H1 (cell line): ENCODE data around the gene ACP2. TPM values are rescaled to one million over a fixed set of nuclear protein-coding genes. Genes with fewer than 3 reads are reported as not detected.

Experiments
- CTCF ChIA-PET: fragments of 300-600 bp; sonication (Branson Sonifier 250); formaldehyde crosslinking; loops from one replicate; lab custom pipeline; 2021; ENCODE audit not compliant: partially characterized antibody; lab: Charles Lee
- POLR2A ChIA-PET: fragments of 300-600 bp; sonication (Branson Sonifier 250); formaldehyde crosslinking; loops from one replicate; lab custom pipeline; 2021; ENCODE audit warnings: inconsistent platforms; ENCODE audit not compliant: partially characterized antibody; lab: Charles Lee
- DNase-seq, 2 experiments: peaks; one replicate each; pipeline versions ENCODE4 v3.0.0 to v3.0.0-alpha.2; 2010 to 2022; ENCODE audit warnings: low spot score in 2 of 2, low read depth in 1 of 2, mixed read lengths in 1 of 2
- FAIRE-seq: peaks from 2 replicates; lab custom pipeline; 2011; peaks lifted over from hg19 to GRCh38; lab: Jason Lieb, UNC
- H2AFZ ChIP-seq: 2 replicates; pipeline ENCODE4 v1.8.1; 2012; ENCODE audit warnings: low read length, inconsistent platforms
- H2AK5ac ChIP-seq: 2 replicates; pipeline ENCODE4 v1.6.1; 2013; ENCODE audit warnings: low read depth, low read length
- H2BK120ac ChIP-seq: replicated peaks from 2 replicates; pipeline ENCODE3; 2013; ENCODE audit warnings: low read depth, low read length, inconsistent platforms
- H2BK12ac ChIP-seq: 2 replicates; pipeline ENCODE4 v1.6.1; 2013; ENCODE audit warnings: low read depth, low read length
- H2BK15ac ChIP-seq: 2 replicates; pipeline ENCODE4 v1.6.1; 2013; ENCODE audit warnings: low read length
- H2BK20ac ChIP-seq: 2 replicates; pipeline ENCODE4 v1.6.1; 2013; ENCODE audit warnings: low read length
- H2BK5ac ChIP-seq: 2 replicates; pipeline ENCODE4 v1.6.1; 2013; ENCODE audit warnings: low read depth, low read length
- H3K14ac ChIP-seq: 2 replicates; pipeline ENCODE4 v1.6.1; 2013; ENCODE audit warnings: inconsistent platforms; ENCODE audit not compliant: insufficient read length
- H3K18ac ChIP-seq: 2 replicates; pipeline ENCODE4 v1.6.1; 2013; ENCODE audit warnings: low read length; ENCODE audit errors: extremely low read depth
- H3K23ac ChIP-seq: 2 replicates; pipeline ENCODE4 v1.6.1; 2013; ENCODE audit warnings: inconsistent platforms; ENCODE audit not compliant: insufficient read length
- H3K23me2 ChIP-seq: 2 replicates; pipeline ENCODE4 v1.6.1; 2013; ENCODE audit warnings: low read depth, low read length
- H3K27ac ChIP-seq: 2 replicates; pipeline ENCODE4 v1.6.1; 2011; ENCODE audit warnings: low read depth, low read length, inconsistent platforms
- H3K27me3 ChIP-seq, 4 experiments: replicated peaks in 1 of 4; 1 replicate in 1 of 4; 2 replicates in 3 of 4; pipeline versions ENCODE4 v1.6.1 to v1.8.1; 2011 to 2013; ENCODE audit warnings: low read length in 3 of 4, mild to moderate bottlenecking in 3 of 4, inconsistent platforms in 2 of 4, mixed read lengths in 2 of 4, moderate library complexity in 1 of 4; ENCODE audit not compliant: control insufficient read depth in 3 of 4, insufficient read depth in 3 of 4; ENCODE audit errors: extremely low read depth in 1 of 4
- H3K36me3 ChIP-seq, 4 experiments: 2 replicates each; pipeline versions ENCODE4 v1.6.1 to v1.8.1; 2011 to 2013; ENCODE audit warnings: mild to moderate bottlenecking in 4 of 4, low read length in 3 of 4, moderate library complexity in 2 of 4, control low read depth in 1 of 4, inconsistent platforms in 1 of 4; ENCODE audit not compliant: insufficient read depth in 4 of 4, control insufficient read depth in 2 of 4
- H3K4ac ChIP-seq: replicated peaks from 2 replicates; pipeline ENCODE3; 2013; ENCODE audit warnings: low read length, low read depth, mixed read lengths, inconsistent platforms; ENCODE audit not compliant: insufficient read length
- H3K4me1 ChIP-seq, 4 experiments: replicated peaks in 1 of 4; 1 replicate in 1 of 4; 2 replicates in 3 of 4; pipeline versions ENCODE4 v1.6.1 to v1.8.1; 2011 to 2013; ENCODE audit warnings: low read length in 3 of 4, inconsistent platforms in 2 of 4, mixed read lengths in 1 of 4; ENCODE audit not compliant: insufficient read depth in 4 of 4, control insufficient read depth in 3 of 4
- H3K4me2 ChIP-seq, 2 experiments: 2 replicates each; pipeline versions ENCODE4 v1.6.1 to v1.8.1; 2011 to 2013; ENCODE audit warnings: low read depth in 2 of 2, low read length in 2 of 2, control low read depth in 1 of 2, inconsistent platforms in 1 of 2, mild to moderate bottlenecking in 1 of 2; ENCODE audit not compliant: insufficient read depth in 1 of 2
- H3K4me3 ChIP-seq, 4 experiments: fragments of 200-600, 300-600 bp in 1 of 4; sonication (generic), shearing (Covaris generic), sonication (Bioruptor Twin) in 1 of 4; 2 replicates each; pipeline versions ENCODE4 v1.5.1 to v1.8.1; 2011 to 2016; ENCODE audit warnings: low read length in 4 of 4, low read depth in 3 of 4, control low read depth in 2 of 4, inconsistent platforms in 2 of 4, mild to moderate bottlenecking in 2 of 4, mixed read lengths in 1 of 4, moderate library complexity in 1 of 4; ENCODE audit not compliant: insufficient read depth in 2 of 4; ENCODE audit errors: extremely low read depth in 1 of 4
- H3K56ac ChIP-seq: replicated peaks from 2 replicates; pipeline ENCODE3; 2013; ENCODE audit warnings: low read depth, mild to moderate bottlenecking, mixed read lengths, low read length, inconsistent platforms; ENCODE audit not compliant: insufficient read length
- H3K79me1 ChIP-seq: 2 replicates; pipeline ENCODE4 v1.6.1; 2013; ENCODE audit warnings: low read depth, low read length, control low read depth
- H3K79me2 ChIP-seq, 2 experiments: 2 replicates each; pipeline versions ENCODE4 v1.6.1 to v1.8.1; 2012 to 2013; ENCODE audit warnings: low read length in 2 of 2, mild to moderate bottlenecking in 2 of 2, inconsistent platforms in 1 of 2; ENCODE audit not compliant: insufficient read depth in 2 of 2, control insufficient read depth in 1 of 2
- H3K9ac ChIP-seq, 4 experiments: replicated peaks in 1 of 4; 1 replicate in 1 of 4; 2 replicates in 3 of 4; pipeline versions ENCODE4 v1.6.1 to v1.8.1; 2011 to 2013; ENCODE audit warnings: low read depth in 3 of 4, low read length in 3 of 4, control low read depth in 2 of 4, mild to moderate bottlenecking in 2 of 4, moderate library complexity in 2 of 4, inconsistent platforms in 1 of 4; ENCODE audit errors: extremely low read depth in 1 of 4
- H3K9me3 ChIP-seq, 2 experiments: 2 replicates each; pipeline versions ENCODE4 v1.6.1 to v1.8.1; 2012 to 2013; ENCODE audit warnings: mild to moderate bottlenecking in 2 of 2, moderate library complexity in 2 of 2, control low read depth in 1 of 2, inconsistent platforms in 1 of 2, low read depth in 1 of 2, low read length in 1 of 2, mixed read lengths in 1 of 2; ENCODE audit not compliant: insufficient read depth in 2 of 2
- H4K20me1 ChIP-seq, 2 experiments: replicated peaks in 1 of 2; 2 replicates each; pipeline versions ENCODE3 to v1.8.1; 2011 to 2013; ENCODE audit warnings: inconsistent platforms in 2 of 2, low read length in 2 of 2, mild to moderate bottlenecking in 1 of 2; ENCODE audit not compliant: insufficient read depth in 2 of 2, control insufficient read depth in 1 of 2
- H4K5ac ChIP-seq: 2 replicates; pipeline ENCODE4 v1.6.1; 2013; ENCODE audit warnings: low read length, low read depth, mixed read lengths, inconsistent platforms; ENCODE audit not compliant: insufficient read length
- H4K8ac ChIP-seq: 2 replicates; pipeline ENCODE4 v1.8.0; 2013; ENCODE audit warnings: mild to moderate bottlenecking, moderate library complexity, low read length, inconsistent platforms; ENCODE audit not compliant: insufficient read depth; ENCODE audit errors: extremely low read depth
- H4K91ac ChIP-seq: replicated peaks from 2 replicates; pipeline ENCODE3; 2013; ENCODE audit warnings: low read length, mixed read lengths, inconsistent platforms; ENCODE audit not compliant: insufficient read length
- ASH2L ChIP-seq: fragments of 200-600, 300-600 bp; sonication (generic); IDR thresholded peaks from one replicate; pipeline ENCODE4 v1.7.1; 2017; ENCODE audit warnings: low read length
- EP300 ChIP-seq, 2 experiments: IDR thresholded peaks; 1 replicate in 1 of 2; 2 replicates in 1 of 2; pipeline ENCODE4 v1.6.1; 2011 to 2012; ENCODE audit warnings: low read depth in 2 of 2, low read length in 2 of 2, mild to moderate bottlenecking in 2 of 2, borderline replicate concordance in 1 of 2, inconsistent platforms in 1 of 2, moderate library complexity in 1 of 2
- RXRA ChIP-seq: IDR thresholded peaks from 2 replicates; pipeline ENCODE4 v1.6.1; 2011; ENCODE audit warnings: low read depth, mild to moderate bottlenecking, low read length, moderate library complexity; ENCODE audit not compliant: insufficient read depth
- WGBS, 2 experiments: shearing (Covaris generic) in 1 of 2; methylation state at CpG; one replicate each; pipeline versions ENCODE4 v1.1.6 to v1.1.7; 2013 to 2015; ENCODE audit warnings: low lambda C conversion rate in 2 of 2, mixed read lengths in 2 of 2, inconsistent platforms in 1 of 2, low coverage in 1 of 2, missing lambda C conversion rate in 1 of 2; ENCODE audit not compliant: insufficient replicate concordance in 2 of 2, insufficient coverage in 1 of 2, insufficient read length in 1 of 2; ENCODE audit errors: extremely low coverage in 1 of 2, missing lambda C conversion rate in 1 of 2; 5-methylcytosine and 5-hydroxymethylcytosine counted together
- polyA plus RNA-seq, 7 experiments: library from polyadenylated mRNA; depleted of rRNA in 3 of 7; stranded (reverse) in 5 of 7; unstranded in 2 of 7; fragments of >200 nt in 5 of 7; fragments of 200-250 nt in 2 of 7; gene quantifications; 1 replicate in 5 of 7; 2 replicates in 1 of 7; 4 replicates in 1 of 7; pipeline versions ENCODE4 v1.2.1 to v1.2.3, GENCODE V29; 2011 to 2013; ENCODE audit warnings: missing spikeins in 2 of 7, mixed read lengths in 2 of 7
- total RNA-seq: library from RNA; stranded (reverse); fragmentation: NEBNext Ultra II Directional; extraction: Animal tissue kit (Norgen Biotek cat#: 25700); gene quantifications from 2 replicates; pipeline ENCODE4 v1.2.1, GENCODE V29; 2021
- TF ChIP-seq, protein P1 (sequence below): IDR thresholded peaks from 2 replicates; pipeline ENCODE4 v1.6.1; 2011; ENCODE audit warnings: low read depth, mild to moderate bottlenecking, low read length; ENCODE audit not compliant: insufficient read depth
- TF ChIP-seq, protein P2 (sequence below): IDR thresholded peaks from 2 replicates; pipeline ENCODE4 v1.6.1; 2012; ENCODE audit warnings: inconsistent platforms
- TF ChIP-seq, protein P3 (sequence below), 3 experiments: IDR thresholded peaks; 1 replicate in 2 of 3; 2 replicates in 1 of 3; pipeline versions ENCODE4 v1.5.1 to v1.6.1; 2011; ENCODE audit warnings: low read length in 3 of 3, mild to moderate bottlenecking in 3 of 3, inconsistent platforms in 2 of 3, low read depth in 1 of 3, moderate library complexity in 1 of 3; ENCODE audit not compliant: insufficient read depth in 1 of 3; ENCODE audit errors: control extremely low read depth in 1 of 3

Gene ACP2
- total and polyA plus RNA-seq, 2 of the 8 experiments (the other 6 are each of a cell fraction or from before 2014, with no cell fraction given): 17.8 to 19.8 TPM

DNA sequence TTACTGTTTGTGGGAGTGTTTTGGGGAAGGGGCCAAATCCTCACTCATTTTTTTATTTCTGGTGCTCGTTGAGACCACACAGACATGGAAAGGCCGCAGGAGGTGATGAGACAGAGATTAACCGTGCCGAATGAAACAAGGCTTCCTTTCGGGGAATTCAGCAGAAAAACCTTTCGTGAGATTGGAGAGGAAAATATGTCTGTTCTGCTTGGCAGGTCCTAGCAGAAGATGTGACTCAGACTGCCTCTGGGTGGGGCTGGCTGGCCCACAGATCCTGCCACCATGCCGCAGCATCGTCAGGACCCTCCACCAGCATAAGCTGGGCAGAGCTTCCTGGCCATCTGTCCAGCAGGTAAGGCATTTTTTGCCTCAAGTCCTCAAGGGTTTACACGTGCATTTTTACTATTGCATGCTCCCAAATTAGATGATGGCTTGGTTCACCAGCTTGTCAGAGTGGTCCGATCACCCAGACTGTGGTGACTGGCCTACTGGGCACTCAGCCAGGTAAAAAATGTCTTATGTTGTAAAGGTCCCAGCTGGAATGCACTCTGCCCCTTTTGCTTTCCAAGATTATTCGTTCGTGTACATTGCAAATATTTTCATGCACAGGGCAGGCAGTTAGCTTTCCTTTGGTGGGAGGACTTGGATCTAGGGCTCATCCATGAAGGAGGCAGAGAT, 32.4 kb downstream of the ACP2 start:
- no peaks in the 10 kb centered on the region for H3K9me3 ChIP-seq
- H4K5ac ChIP-seq: no peak overlapping the region
- H3K18ac ChIP-seq: no peak overlapping the region; the same call in 1 of the 2 replicates
- TF ChIP-seq, protein P1, sequence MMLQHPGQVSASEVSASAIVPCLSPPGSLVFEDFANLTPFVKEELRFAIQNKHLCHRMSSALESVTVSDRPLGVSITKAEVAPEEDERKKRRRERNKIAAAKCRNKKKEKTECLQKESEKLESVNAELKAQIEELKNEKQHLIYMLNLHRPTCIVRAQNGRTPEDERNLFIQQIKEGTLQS: no peak
- TF ChIP-seq, protein P2, sequence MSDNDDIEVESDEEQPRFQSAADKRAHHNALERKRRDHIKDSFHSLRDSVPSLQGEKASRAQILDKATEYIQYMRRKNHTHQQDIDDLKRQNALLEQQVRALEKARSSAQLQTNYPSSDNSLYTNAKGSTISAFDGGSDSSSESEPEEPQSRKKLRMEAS: no peak
- TF ChIP-seq EP300 (IDR thresholded peaks at IDR 0.05; ENCODE audit: borderline replicate concordance in 1 of 2, low read depth in 2 of 2, low read length in 2 of 2) (no peak), RXRA (no peak), ASH2L (no peak)
- TF ChIP-seq, protein P3, sequence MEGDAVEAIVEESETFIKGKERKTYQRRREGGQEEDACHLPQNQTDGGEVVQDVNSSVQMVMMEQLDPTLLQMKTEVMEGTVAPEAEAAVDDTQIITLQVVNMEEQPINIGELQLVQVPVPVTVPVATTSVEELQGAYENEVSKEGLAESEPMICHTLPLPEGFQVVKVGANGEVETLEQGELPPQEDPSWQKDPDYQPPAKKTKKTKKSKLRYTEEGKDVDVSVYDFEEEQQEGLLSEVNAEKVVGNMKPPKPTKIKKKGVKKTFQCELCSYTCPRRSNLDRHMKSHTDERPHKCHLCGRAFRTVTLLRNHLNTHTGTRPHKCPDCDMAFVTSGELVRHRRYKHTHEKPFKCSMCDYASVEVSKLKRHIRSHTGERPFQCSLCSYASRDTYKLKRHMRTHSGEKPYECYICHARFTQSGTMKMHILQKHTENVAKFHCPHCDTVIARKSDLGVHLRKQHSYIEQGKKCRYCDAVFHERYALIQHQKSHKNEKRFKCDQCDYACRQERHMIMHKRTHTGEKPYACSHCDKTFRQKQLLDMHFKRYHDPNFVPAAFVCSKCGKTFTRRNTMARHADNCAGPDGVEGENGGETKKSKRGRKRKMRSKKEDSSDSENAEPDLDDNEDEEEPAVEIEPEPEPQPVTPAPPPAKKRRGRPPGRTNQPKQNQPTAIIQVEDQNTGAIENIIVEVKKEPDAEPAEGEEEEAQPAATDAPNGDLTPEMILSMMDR (IDR thresholded peaks at IDR 0.05; ENCODE audit: control extremely low read depth in 1 of 3, insufficient read depth in 1 of 3, low read depth in 1 of 3, low read length in 3 of 3): peak in 1 of 3 experiments; percentile 9; a peak in 1 of 4 replicates
- H3K9ac ChIP-seq: peak overlapping the region in 3 of 4 experiments; percentile 95 to 97 (median 97); a peak in 5 of 7 replicates
- H3K27me3 ChIP-seq: no peaks in the 10 kb centered on the region
- H2BK15ac ChIP-seq: peak overlapping the region; percentile 53; the same call in 1 of the 2 replicates
- H3K4me2 ChIP-seq: peak overlapping the region; percentile 93 to 100
- H4K8ac ChIP-seq: no peak overlapping the region
- H3K27ac ChIP-seq: no peak overlapping the region
- H3K23ac ChIP-seq: no peak overlapping the region
- POLR2A ChIA-PET: interaction anchor here (0.8 to 3.3 kb wide), 14 partner anchors 9 to 48 kb away, joined by 3 to 30 read pairs (median 12); partner anchors contain the start of genes ACP2 and NR1H3
- H3K36me3 ChIP-seq: peaks cover 9 to 18% (median 12%) of the 10 kb centered on the region in 4 experiments; a peak in 7 of 8 replicates
- H3K14ac ChIP-seq: no peak overlapping the region
- H2AK5ac ChIP-seq: no peak overlapping the region
- FAIRE-seq (no peak), DNase-seq (no peak)
- H3K4me3 ChIP-seq: peak overlapping the region; percentile 79 to 98 (median 90); a peak in 7 of 8 replicates
- H3K23me2 ChIP-seq: peaks cover 17% of the 10 kb centered on the region
- no peak overlapping the region for H2AFZ ChIP-seq
- H2BK12ac ChIP-seq: peak overlapping the region; percentile 55
- 0 out of 2 replicates have a peak overlapping the region, but pooled peaks have one; percentile 61 for H2BK20ac ChIP-seq
- 71% methylated on average over 12 of the region's 12 CpGs; no CpG with 5 or more reads in 1 of the 2 experiments for WGBS, 2 experiments
- peaks cover 6 to 28% of the 10 kb centered on the region in 2 experiments; a peak in 3 of 4 replicates for H3K79me2 ChIP-seq
- H3K4ac ChIP-seq: no peak overlapping the region
- H2BK5ac ChIP-seq: no peak overlapping the region; the same call in 1 of the 2 replicates
- peaks cover 0 to 5% of the 10 kb centered on the region in 2 experiments for H4K20me1 ChIP-seq
- CTCF ChIA-PET: interaction anchor here (0.7 to 21.5 kb wide), 10 partner anchors 11 to 160 kb away, joined by 3 to 247 read pairs (median 4); partner anchors contain the start of genes ACP2, ARFGAP2, NR1H3 and PACSIN3
- H3K56ac ChIP-seq: no peak overlapping the region
- no peak overlapping the region for H2BK120ac ChIP-seq
- H3K4me1 ChIP-seq: peaks cover 0 to 10% (median 8%) of the 10 kb centered on the region in 4 experiments; a peak in 6 of 7 replicates
- H3K79me1 ChIP-seq: no peaks in the 10 kb centered on the region; the same call in 1 of the 2 replicates
- no peak overlapping the region for H4K91ac ChIP-seq
